Esophagus squamous epithelium (tissue), 5 donors: ENCODE results near the gene PFDN4. TPM values are rescaled to one million over a fixed set of nuclear protein-coding genes. Genes with fewer than 3 reads are reported as not detected.

ENCODE experiments used
- DNase-seq: peaks from one replicate; lab custom pipeline; 2025; lab: John Stamatoyannopoulos, UW
- H3K27ac ChIP-seq, 4 donors: fragments of 200-600 bp; sonication (generic); one replicate each; pipeline ENCODE4 v1.5.1; 2016 to 2019; ENCODE audit warnings: mild to moderate bottlenecking in 1 of 4
- H3K27me3 ChIP-seq, 4 donors: fragments of 200-600 bp; sonication (generic); 1 replicate in 3 of 4; 2 replicates in 1 of 4; pipeline versions ENCODE4 v1.5.1 to v1.6.0; 2017 to 2021; ENCODE audit warnings: antibody characterized with exemption in 1 of 4
- H3K36me3 ChIP-seq, 3 donors: fragments of 200-600 bp; sonication (generic); one replicate each; pipeline ENCODE4 v1.5.1; 2016 to 2019
- H3K4me1 ChIP-seq, 3 donors: fragments of 200-600 bp; sonication (generic); one replicate each; pipeline ENCODE4 v1.5.1; 2017 to 2019
- H3K4me3 ChIP-seq, 4 donors: fragments of 200-600 bp; sonication (generic); 1 replicate in 3 of 4; 2 replicates in 1 of 4; pipeline ENCODE4 v1.5.1; 2016 to 2019; ENCODE audit warnings: mild to moderate bottlenecking in 2 of 4, moderate library complexity in 1 of 4
- H3K9me3 ChIP-seq, 3 donors: fragments of 200-600 bp; sonication (generic); one replicate each; pipeline ENCODE4 v1.5.1; 2016 to 2019
- POLR2A ChIP-seq, 4 donors: fragments of 450-650 bp; IDR thresholded peaks; one replicate each; pipeline ENCODE4 v1.6.1; 2017; ENCODE audit warnings: antibody characterized with exemption in 4 of 4, mild to moderate bottlenecking in 4 of 4, moderate library complexity in 3 of 4
- WGBS, 2 donors: methylation state at CpG; one replicate each; pipeline ENCODE4 v1.1.5; 2018; 5-methylcytosine and 5-hydroxymethylcytosine counted together
- intact Hi-C: fragments of 100-400 bp; cut with DNase I; formaldehyde crosslinking; loops from one replicate; pipeline ENCODE4 v1.15.0; 2022
- total RNA-seq, 4 donors: library from RNA; depleted of rRNA; stranded (reverse); fragments of >200 nt; gene quantifications; one replicate each; pipeline ENCODE4 v1.1.0, GENCODE V29; 2016
- TF ChIP-seq, protein P1 (sequence below), 6 experiments: fragments of 450-650 bp in 4 of 6; fragments of 200-600 bp in 2 of 6; sonication (generic) in 2 of 6; IDR thresholded peaks; one replicate each; pipeline ENCODE4 v1.5.1; 2016 to 2019; ENCODE audit warnings: antibody characterized with exemption in 6 of 6, mild to moderate bottlenecking in 4 of 6, moderate library complexity in 4 of 6
- donor health status: DM: yes; HTN: yes; CAD: no.

The PFDN4 gene
- total RNA-seq, 4 donors from 2014 or later: 39.0 to 68.9 (median 46.4) TPM

DNA sequence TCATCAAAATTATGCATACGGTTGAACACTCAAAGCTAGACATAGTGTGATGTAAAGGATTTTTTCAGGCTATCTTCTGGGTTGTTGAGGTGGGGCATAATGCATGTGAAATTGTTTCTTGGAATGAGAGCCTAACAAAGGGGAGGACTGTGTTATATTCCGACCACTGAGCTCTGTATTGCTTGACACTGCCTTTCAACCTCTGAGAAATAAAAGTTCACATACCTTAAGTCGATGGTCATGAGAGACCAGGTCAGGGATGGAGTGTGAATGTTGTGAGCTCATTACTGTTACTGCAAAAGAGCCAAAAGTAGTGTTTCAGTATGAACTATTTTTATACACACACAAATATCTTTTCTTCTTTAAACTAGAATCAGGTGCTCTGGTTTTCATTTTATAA is 5.0 kb downstream of the PFDN4 start:
- H3K4me3 ChIP-seq: no peak overlapping the region
- peaks cover 4 to 31% (median 15%) of the 10 kb centered on the region in 3 donors for H3K4me1 ChIP-seq
- 87 to 90% methylated on average over 3 of the region's 3 CpGs for WGBS, 2 donors
- intact Hi-C loops: no loop called here
- H3K36me3 ChIP-seq: peaks cover 0 to 36% (median 10%) of the 10 kb centered on the region in 3 donors
- no peaks in the 10 kb centered on the region for H3K27me3 ChIP-seq
- no peak overlapping the region for H3K27ac ChIP-seq
- no peak for DNase-seq
- H3K9me3 ChIP-seq: no peaks in the 10 kb centered on the region
- no peak for TF ChIP-seq POLR2A (IDR thresholded peaks at IDR 0.05)
- TF ChIP-seq, protein P1, sequence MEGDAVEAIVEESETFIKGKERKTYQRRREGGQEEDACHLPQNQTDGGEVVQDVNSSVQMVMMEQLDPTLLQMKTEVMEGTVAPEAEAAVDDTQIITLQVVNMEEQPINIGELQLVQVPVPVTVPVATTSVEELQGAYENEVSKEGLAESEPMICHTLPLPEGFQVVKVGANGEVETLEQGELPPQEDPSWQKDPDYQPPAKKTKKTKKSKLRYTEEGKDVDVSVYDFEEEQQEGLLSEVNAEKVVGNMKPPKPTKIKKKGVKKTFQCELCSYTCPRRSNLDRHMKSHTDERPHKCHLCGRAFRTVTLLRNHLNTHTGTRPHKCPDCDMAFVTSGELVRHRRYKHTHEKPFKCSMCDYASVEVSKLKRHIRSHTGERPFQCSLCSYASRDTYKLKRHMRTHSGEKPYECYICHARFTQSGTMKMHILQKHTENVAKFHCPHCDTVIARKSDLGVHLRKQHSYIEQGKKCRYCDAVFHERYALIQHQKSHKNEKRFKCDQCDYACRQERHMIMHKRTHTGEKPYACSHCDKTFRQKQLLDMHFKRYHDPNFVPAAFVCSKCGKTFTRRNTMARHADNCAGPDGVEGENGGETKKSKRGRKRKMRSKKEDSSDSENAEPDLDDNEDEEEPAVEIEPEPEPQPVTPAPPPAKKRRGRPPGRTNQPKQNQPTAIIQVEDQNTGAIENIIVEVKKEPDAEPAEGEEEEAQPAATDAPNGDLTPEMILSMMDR (IDR thresholded peaks at IDR 0.05): no peak

DNA sequence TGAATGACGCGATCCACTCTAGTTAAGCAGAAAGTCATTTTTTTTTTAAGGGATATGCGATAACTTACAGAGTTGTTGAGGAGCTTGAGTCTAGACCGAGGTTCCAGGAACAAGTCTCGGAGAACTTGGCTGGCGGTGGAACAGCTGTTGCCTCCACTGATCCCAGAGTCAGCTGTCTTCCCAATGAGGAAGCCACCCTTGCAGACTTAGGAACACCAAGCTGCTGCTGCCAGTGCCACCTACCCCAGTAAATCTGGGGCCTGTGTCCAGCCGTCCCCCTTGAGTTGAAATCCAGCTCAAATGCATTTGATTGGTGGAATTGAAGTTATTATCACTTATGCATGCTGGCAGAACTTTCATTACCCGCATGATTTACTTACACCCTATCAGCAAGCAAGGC is 6.7 kb downstream of the PFDN4 start:
- Histone ChIP-seq H3K27me3 (no peaks in the 10 kb centered on the region), H3K4me3 (no peak overlapping the region), H3K36me3 (peaks cover 0 to 43% (median 10%) of the 10 kb centered on the region in 3 donors), H3K9me3 (no peaks in the 10 kb centered on the region), H3K4me1 (peaks cover 0 to 18% (median 7%) of the 10 kb centered on the region in 3 donors), H3K27ac (no peak overlapping the region)
- 91 to 95% methylated on average over 8 of the region's 8 CpGs for WGBS, 2 donors
- no peak for DNase-seq
- intact Hi-C loops: no loop called here
- no peak for TF ChIP-seq POLR2A (IDR thresholded peaks at IDR 0.05)
- TF ChIP-seq, protein P1 (IDR thresholded peaks at IDR 0.05): no peak

DNA sequence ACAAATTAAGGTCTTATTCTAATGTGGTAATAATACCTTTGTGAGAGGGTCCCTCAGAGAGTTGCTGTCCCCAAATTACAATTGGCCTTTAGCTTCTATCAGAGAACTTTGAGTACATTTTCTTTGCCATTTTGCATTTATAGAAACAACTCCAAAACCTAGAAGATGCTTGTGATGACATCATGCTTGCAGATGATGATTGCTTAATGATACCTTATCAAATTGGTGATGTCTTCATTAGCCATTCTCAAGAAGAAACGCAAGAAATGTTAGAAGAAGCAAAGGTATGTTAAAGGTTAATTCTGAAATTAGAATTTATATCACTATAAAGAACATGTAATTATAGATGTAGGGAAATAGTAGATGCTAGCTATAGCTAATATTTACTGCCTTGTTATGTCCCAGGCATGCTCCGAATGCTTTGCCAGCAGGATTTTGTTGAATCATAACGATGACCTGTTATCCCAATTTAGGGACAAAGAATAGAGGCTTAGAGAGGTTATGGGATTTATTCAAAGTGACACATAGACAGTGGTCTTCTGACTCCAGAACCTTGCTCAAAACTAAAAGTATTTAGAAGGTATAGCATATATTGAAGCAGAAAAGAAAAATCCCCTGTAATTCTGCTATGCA is 7.4 kb downstream of the PFDN4 start:
- WGBS, 2 donors: 82 to 97% methylated on average over 3 of the region's 3 CpGs
- intact Hi-C loops: loop anchor here (5.0 kb wide), 1 partner anchor 432 kb away; no protein-coding TSS in a partner anchor

DNA sequence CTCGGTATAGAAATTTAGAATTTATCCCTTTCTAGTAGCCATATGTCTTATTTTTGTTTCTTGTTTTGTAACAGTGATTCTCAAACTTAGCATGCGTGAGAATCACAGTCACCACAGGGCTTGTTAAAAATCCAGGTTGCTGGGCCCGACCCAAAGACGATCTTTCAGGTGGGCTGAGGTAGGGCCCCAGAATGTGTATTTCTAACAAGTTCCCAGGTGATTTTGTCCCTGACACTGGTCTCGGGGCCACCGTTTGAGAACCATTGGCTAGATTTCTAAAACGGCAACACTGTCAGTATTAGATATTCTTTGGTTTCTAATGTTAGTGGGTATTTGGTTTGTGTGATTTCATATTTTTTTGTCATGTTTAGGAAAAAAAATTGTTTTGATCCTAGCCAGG is 9.9 kb downstream of the PFDN4 start:
- WGBS, 2 donors: 86 to 91% methylated on average over 7 of the region's 7 CpGs
- Histone ChIP-seq H3K36me3 (peaks cover 0 to 46% (median 10%) of the 10 kb centered on the region in 3 donors), H3K4me1 (peaks cover 0 to 4% (median 0%) of the 10 kb centered on the region in 3 donors), H3K4me3 (no peak overlapping the region), H3K27me3 (no peaks in the 10 kb centered on the region), H3K9me3 (no peaks in the 10 kb centered on the region), H3K27ac (no peak overlapping the region)
- TF ChIP-seq, protein P1 (IDR thresholded peaks at IDR 0.05): no peak
- TF ChIP-seq POLR2A (IDR thresholded peaks at IDR 0.05): no peak
- no peak for DNase-seq
- intact Hi-C loops: loop anchor here (5.0 kb wide), 1 partner anchor 430 kb away; no protein-coding TSS in a partner anchor

More for the DNA sequence above, 7.4 kb downstream of the PFDN4 start:
- TF ChIP-seq, protein P1 (IDR thresholded peaks at IDR 0.05): no peak
- TF ChIP-seq POLR2A (IDR thresholded peaks at IDR 0.05): no peak
- no peak for DNase-seq
- peaks cover 0 to 46% (median 10%) of the 10 kb centered on the region in 3 donors for H3K36me3 ChIP-seq
- H3K4me3 ChIP-seq: no peak overlapping the region
- H3K27ac ChIP-seq: no peak overlapping the region
- H3K27me3 ChIP-seq: no peaks in the 10 kb centered on the region
- H3K9me3 ChIP-seq: no peaks in the 10 kb centered on the region
- H3K4me1 ChIP-seq: peaks cover 0 to 11% (median 0%) of the 10 kb centered on the region in 3 donors

DNA sequence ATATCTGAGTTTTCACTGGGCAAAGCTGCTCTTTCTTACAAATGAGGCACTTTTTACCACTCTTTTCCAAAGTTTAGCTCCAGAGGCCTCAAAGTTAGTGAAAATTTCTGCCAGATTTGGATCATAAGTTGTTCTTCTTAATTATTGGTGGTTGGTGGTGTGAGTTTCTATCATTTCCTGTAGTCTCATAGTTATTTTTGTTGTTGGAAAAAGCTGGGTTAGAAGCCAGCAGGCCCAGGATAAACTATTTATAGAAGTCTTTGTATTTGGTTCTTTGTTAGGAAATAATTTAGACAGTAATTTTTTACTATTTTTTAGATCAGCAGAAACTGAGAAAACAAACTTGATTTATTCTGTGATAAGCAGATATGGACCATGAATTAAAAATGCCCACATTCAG is 10.6 kb downstream of the PFDN4 start:
- no peak for DNase-seq
- Histone ChIP-seq H3K27ac (no peak overlapping the region), H3K9me3 (no peaks in the 10 kb centered on the region), H3K36me3 (peaks cover 0 to 46% (median 10%) of the 10 kb centered on the region in 3 donors), H3K27me3 (no peaks in the 10 kb centered on the region), H3K4me1 (peaks cover 0 to 4% (median 0%) of the 10 kb centered on the region in 3 donors), H3K4me3 (no peak overlapping the region)
- TF ChIP-seq POLR2A (IDR thresholded peaks at IDR 0.05): no peak
- TF ChIP-seq, protein P1 (IDR thresholded peaks at IDR 0.05): no peak
- intact Hi-C loops: loop anchor here (5.0 kb wide), 1 partner anchor 429 kb away; no protein-coding TSS in a partner anchor
